Measurements from ENCODE around the gene ZNF423. TPM values are rescaled to one million over a fixed set of nuclear protein-coding genes. Genes with fewer than 3 reads are reported as not detected.

ZNF423 gene
- total RNA-seq, 4 donors from 2014 or later = 6.6 to 22.9 (median 8.6) TPM

DNA sequence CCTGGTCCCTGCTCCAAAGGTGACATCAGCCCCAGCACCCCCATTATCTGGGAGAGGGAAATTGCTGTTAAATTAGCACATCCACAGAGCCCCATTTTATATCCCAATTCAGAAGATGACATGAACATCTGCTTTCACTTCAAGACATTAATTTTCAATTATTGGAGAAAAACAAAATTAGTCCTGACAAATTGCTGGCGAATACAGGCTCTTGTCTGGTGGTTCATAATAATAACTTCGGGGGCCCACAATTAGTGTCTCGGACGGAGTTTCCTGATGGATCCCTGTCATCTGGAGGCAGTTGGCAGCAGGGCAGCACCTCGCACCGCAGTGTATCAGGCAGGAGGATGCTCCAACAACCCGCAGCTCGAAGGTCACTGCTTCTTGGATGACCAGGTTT is 7.4 kb downstream of the ZNF423 start:
- DNase-seq (ENCODE audit: low spot score) (no peak), ATAC-seq (ENCODE audit: low FRiP score) (no peak)
- TF ChIP-seq CTCF (IDR thresholded peaks at IDR 0.05) = no peak

- DNase-seq (ENCODE audit: low spot score) = no peak
- ATAC-seq (ENCODE audit: low FRiP score) = no peak
- TF ChIP-seq CTCF (IDR thresholded peaks at IDR 0.05) = no peak
These were observed 9.1 kb downstream of the ZNF423 start for GRCh38 chr16:49846800-49847199.

GRCh38 chr16:49844359-49844758 is 11.6 kb downstream of the ZNF423 start:
- no peak for TF ChIP-seq CTCF (IDR thresholded peaks at IDR 0.05)
- DNase-seq (ENCODE audit: low spot score) = no peak

DNA sequence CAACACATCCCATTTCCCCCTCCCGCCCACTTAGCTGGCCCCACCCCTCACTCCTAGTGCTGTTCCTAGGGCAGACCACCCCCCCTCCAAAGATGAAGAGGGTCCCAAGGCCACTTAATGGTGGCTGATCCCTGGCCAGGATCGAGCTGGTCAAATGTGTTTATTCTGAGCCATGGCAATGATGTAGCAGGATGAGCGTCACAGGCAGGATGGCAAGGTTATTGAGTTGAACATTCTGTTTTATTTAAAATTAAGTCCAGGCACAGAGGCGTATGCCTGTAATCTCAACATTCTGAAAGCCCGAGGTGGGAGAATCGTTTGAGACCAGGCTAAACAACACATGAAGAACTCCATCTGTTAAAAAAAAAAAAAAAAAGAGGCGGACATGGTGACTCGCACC is 12.2 kb downstream of the ZNF423 start:
- DNase-seq (ENCODE audit: low spot score) (no peak), ATAC-seq (ENCODE audit: low FRiP score) (no peak)
- no peak for TF ChIP-seq CTCF (IDR thresholded peaks at IDR 0.05)

More at GRCh38 chr16:49844359-49844758, 11.6 kb downstream of the ZNF423 start:
- ATAC-seq (ENCODE audit: low FRiP score) = no peak

- DNase-seq (ENCODE audit: low spot score) (no peak), ATAC-seq (ENCODE audit: low FRiP score) (no peak)
- TF ChIP-seq CTCF (IDR thresholded peaks at IDR 0.05) = no peak
These were observed 12.9 kb downstream of the ZNF423 start for GRCh38 chr16:49842972-49843371.

DNA sequence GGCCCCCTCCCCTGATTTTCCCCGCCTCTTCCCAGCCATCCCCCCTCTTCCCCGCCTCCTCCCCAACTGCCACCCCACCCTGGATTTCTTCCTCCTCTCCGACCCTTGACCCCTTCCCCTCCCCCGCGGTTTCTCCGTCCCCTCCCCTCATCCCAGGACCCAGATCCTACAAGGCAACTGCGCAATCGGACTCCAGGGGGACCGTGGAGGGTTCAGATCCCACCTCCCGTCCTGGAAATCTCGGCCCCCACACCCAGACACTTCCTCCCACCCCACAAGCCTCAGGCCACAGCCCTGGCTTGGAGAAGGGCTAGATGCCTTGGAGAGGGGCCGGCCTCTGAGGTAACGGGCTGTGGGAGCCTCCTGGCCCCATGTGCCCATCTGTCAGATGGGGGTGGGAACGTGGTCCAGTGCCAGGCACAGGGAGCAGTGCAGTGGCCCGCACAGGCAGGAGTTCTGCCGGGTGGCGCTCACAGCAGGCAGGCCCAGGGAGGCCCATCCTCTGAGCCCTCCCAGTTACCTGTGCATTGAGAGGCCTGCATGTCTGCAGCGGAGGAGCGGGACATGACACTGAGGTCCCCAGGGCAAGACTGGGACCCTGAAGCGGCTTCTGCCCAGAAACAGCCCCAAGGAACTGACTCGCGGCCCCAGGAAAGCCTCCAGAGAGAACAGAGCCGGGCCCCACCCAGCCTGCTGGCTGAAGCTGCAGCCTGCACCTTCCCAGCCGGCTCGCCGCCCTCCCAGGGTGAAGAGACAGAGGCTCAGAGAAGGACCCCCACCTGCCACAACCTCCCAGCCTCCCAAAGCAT is 16.7 kb downstream of the ZNF423 start:
- ATAC-seq (ENCODE audit: low FRiP score) = no peak
- TF ChIP-seq CTCF (IDR thresholded peaks at IDR 0.05) = no peak

DNA sequence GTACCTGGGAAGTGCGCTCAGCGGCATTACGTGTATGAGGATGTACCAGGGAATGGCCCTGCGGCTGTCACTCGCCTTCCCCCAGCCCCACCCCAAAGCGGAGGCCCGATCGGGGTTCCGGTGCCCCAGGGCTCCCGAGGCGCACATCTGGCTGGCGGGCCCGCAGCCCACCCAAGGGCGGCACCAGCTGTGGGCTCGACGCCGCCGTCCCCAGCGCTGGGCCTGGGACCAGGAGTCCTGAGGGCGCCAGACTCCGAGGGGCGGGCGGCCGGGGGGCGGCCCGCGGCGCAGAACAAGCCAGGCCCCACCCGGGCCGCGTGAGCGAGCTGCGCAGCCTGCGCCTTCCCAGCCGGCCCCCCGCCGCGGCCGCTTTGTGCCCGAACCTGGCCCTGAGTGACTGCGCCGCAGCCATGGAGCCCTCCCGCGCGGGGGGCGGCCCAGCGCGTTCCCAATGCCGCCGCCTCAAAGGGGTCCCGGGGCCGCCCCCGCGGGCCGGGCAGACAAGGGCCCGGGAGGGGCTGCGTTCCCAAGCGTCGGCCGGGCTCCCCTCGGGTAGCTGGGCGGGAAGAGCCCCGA is 17.4 kb downstream of the ZNF423 start:
- no peak for DNase-seq (ENCODE audit: low spot score)
- no peak for TF ChIP-seq CTCF (IDR thresholded peaks at IDR 0.05)
- no peak for ATAC-seq (ENCODE audit: low FRiP score)

More for the DNA sequence above, 16.7 kb downstream of the ZNF423 start:
- no peak for DNase-seq (ENCODE audit: low spot score)
